Fibroblast of mammary gland (primary cell): ENCODE data around the gene GUCY1A2.
A peak's percentile ranks its signal among the peaks of the same experiment; 100 is the strongest.

ENCODE experiments used
- DNase-seq: peaks from one replicate; pipeline ENCODE4 v3.0.0-alpha.2; 2010; ENCODE audit warnings: low read depth
- H3K4me3 ChIP-seq: 2 replicates; pipeline ENCODE4 v1.5.1; 2011; ENCODE audit warnings: low read depth, mild to moderate bottlenecking, low read length, moderate library complexity; ENCODE audit not compliant: control insufficient read depth
- TF ChIP-seq, protein P1 (sequence below): conservative IDR thresholded peaks from 2 replicates; pipeline ENCODE4 v1.5.1; 2011; ENCODE audit warnings: low read depth, low read length, inconsistent platforms; ENCODE audit not compliant: control insufficient read depth, insufficient read depth

Gene GUCY1A2

DNA sequence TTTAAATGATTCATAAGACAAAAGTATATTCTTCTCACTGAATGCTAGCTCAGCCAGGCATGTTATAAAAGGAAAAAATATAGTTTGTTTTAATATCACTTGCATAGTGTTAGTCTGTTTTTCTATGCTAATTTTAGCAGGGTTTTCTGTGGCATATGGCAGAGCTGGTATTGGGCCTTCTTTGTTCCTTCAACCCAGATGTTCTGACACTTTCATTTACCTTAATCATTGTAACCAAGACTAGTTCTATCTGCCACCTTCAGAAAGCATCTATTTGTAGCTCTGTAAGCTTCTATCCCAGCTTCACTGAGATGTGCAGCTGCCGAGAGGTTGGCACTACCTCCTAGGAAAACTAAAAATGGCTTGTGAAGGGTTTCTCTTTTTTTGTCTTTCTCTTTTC is 338.7 kb downstream of the GUCY1A2 start:
- H3K4me3 ChIP-seq, result no peak overlapping the region
- TF ChIP-seq, protein P1, sequence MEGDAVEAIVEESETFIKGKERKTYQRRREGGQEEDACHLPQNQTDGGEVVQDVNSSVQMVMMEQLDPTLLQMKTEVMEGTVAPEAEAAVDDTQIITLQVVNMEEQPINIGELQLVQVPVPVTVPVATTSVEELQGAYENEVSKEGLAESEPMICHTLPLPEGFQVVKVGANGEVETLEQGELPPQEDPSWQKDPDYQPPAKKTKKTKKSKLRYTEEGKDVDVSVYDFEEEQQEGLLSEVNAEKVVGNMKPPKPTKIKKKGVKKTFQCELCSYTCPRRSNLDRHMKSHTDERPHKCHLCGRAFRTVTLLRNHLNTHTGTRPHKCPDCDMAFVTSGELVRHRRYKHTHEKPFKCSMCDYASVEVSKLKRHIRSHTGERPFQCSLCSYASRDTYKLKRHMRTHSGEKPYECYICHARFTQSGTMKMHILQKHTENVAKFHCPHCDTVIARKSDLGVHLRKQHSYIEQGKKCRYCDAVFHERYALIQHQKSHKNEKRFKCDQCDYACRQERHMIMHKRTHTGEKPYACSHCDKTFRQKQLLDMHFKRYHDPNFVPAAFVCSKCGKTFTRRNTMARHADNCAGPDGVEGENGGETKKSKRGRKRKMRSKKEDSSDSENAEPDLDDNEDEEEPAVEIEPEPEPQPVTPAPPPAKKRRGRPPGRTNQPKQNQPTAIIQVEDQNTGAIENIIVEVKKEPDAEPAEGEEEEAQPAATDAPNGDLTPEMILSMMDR, result no peak
- DNase-seq, result no peak

DNA sequence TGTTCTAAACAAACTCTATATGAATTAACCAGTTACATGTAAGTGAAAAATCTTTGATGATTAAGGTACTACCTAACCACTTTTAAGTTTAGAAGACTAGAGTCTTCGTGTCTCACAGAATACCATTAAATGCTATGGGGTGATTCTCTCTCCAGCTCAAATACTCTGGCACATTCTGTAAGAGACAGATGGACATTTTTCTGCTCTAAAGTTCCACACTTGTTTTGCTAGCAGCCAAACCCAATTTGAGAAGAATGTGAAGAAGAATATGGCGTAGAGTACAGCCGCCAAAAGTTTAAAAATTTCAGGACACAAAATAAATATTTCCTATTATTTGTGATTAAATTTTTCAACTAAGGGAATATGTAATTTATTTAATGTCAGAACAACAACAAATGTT is 339.1 kb downstream of the GUCY1A2 start:
- H3K4me3 ChIP-seq, result no peak overlapping the region
- TF ChIP-seq, protein P1, result no peak
- DNase-seq, result no peak

DNA sequence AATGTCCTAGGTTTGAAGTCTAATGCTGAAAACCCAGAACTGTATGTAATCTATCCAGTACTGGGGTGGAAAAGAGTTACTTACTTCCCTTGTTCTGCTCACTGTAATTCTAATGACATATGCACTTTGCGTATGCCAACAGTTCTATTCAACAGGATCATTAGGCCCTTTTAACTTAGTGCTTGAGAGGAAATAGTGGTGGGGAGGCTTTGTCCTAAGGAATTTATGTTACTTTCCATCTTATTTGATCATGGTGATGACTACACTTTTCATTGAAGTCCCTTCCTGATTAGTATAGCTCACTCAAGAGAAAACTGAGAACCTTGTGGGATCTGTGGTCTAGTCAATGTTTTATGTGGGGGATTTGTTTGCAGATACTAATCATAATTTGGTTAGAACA is 348.2 kb downstream of the GUCY1A2 start:
- no peak overlapping the region for H3K4me3 ChIP-seq
- TF ChIP-seq, protein P1, result no peak
- no peak for DNase-seq

DNA sequence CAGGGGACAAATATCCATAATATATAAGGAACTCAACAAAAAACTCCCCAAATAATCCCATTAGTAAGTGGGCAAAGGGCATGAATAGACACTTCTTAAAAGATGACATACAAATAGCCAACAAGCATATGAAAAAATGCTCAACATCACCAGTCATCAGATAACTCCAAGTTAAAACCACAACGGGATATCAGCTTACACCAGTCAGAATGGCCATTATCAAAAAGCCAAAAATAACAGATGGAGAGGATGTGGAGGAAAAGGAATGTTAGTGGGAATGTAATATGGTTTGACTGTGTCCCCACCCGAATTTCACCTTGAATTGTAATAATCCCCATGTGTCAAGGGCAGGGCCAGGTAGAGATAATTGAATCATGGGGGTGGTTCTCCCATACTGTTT is 350.1 kb downstream of the GUCY1A2 start:
- peak; percentile 49 for DNase-seq
- no peak overlapping the region for H3K4me3 ChIP-seq
- TF ChIP-seq, protein P1, result no peak

GRCh38 chr11:106656646-106657045 is 361.6 kb downstream of the GUCY1A2 start:
- TF ChIP-seq, protein P1, result no peak
- DNase-seq, result peak; percentile 46
- no peak overlapping the region for H3K4me3 ChIP-seq

- no peak overlapping the region for H3K4me3 ChIP-seq
- DNase-seq, result peak; percentile 20
- TF ChIP-seq, protein P1, result no peak
Observed at GRCh38 chr11:106644824-106645223, 373.5 kb downstream of the GUCY1A2 start.

GRCh38 chr11:106642331-106642730 is 375.9 kb downstream of the GUCY1A2 start:
- H3K4me3 ChIP-seq, result no peak overlapping the region
- DNase-seq, result peak; percentile 37
- TF ChIP-seq, protein P1, result no peak
